Loucy (cell line): ENCODE results near the gene PHPT1.
"Not testable (repeated sequence)": the region's sequence is repeated elsewhere in the genome, so short reads cannot be mapped to it uniquely, and the experiment has no call there.

Source experiments
- H2AFZ ChIP-seq: fragments of 200-600 bp; sonication (generic); 2 replicates; pipeline ENCODE4 v1.6.0; 2016; ENCODE audit warnings: antibody characterized with exemption, mild to moderate bottlenecking, low read length, moderate library complexity
- H3F3A ChIP-seq: fragments of 200-600 bp; 2 replicates; pipeline ENCODE4 v1.6.0; 2016; ENCODE audit warnings: antibody characterized with exemption, low read depth, mild to moderate bottlenecking
- H3K27me3 ChIP-seq: fragments of 200-600 bp; sonication (generic); 2 replicates; pipeline ENCODE4 v1.6.1; 2014; ENCODE audit warnings: low read length, mild to moderate bottlenecking; ENCODE audit not compliant: insufficient read depth, poor library complexity, severe bottlenecking
- H3K36me3 ChIP-seq: fragments of 200-600 bp; sonication (generic); 2 replicates; pipeline ENCODE4 v1.6.1; 2016; ENCODE audit warnings: low read length; ENCODE audit not compliant: insufficient read depth
- H3K4me1 ChIP-seq: fragments of 200-600 bp; sonication (generic); 2 replicates; pipeline ENCODE4 v1.5.1; 2014; ENCODE audit warnings: low read length, mild to moderate bottlenecking; ENCODE audit not compliant: insufficient read depth, poor library complexity, severe bottlenecking
- H3K4me2 ChIP-seq: fragments of 200-600 bp; sonication (generic); 2 replicates; pipeline ENCODE4 v1.6.0; 2014; ENCODE audit warnings: antibody characterized with exemption, low read length, low read depth, mild to moderate bottlenecking; ENCODE audit not compliant: poor library complexity, severe bottlenecking
- H3K4me3 ChIP-seq: fragments of 200-600 bp; sonication (generic); 2 replicates; pipeline ENCODE4 v1.5.1; 2014; ENCODE audit warnings: low read length, mild to moderate bottlenecking, mixed read lengths; ENCODE audit not compliant: poor library complexity, severe bottlenecking
- H3K79me2 ChIP-seq: fragments of 200-600 bp; sonication (generic); 2 replicates; pipeline ENCODE4 v1.6.1; 2014; ENCODE audit warnings: low read length; ENCODE audit not compliant: insufficient read depth
- H3K9ac ChIP-seq: fragments of 200-600 bp; sonication (generic); 2 replicates; pipeline ENCODE4 v1.6.0; 2014; ENCODE audit warnings: mild to moderate bottlenecking, low read depth, low read length, moderate library complexity; ENCODE audit not compliant: poor library complexity, severe bottlenecking
- H3K9me2 ChIP-seq: fragments of 200-600 bp; sonication (generic); replicated peaks from 2 replicates; pipeline ENCODE4 v1.6.1; 2016; ENCODE audit warnings: low read depth, low read length, mixed read lengths
- H3K9me3 ChIP-seq: fragments of 200-600 bp; sonication (generic); 2 replicates; pipeline ENCODE4 v1.6.1; 2014; ENCODE audit warnings: mild to moderate bottlenecking, antibody characterized with exemption, low read length, low read depth; ENCODE audit not compliant: insufficient read depth
- H4K20me1 ChIP-seq: fragments of 200-600 bp; sonication (generic); 2 replicates; pipeline ENCODE4 v1.6.0; 2014; ENCODE audit warnings: antibody characterized with exemption, low read length, mild to moderate bottlenecking; ENCODE audit not compliant: insufficient read depth, poor library complexity, severe bottlenecking
- CTCF ChIP-seq: fragments of 200-600 bp; sonication (generic); conservative IDR thresholded peaks from 2 replicates; pipeline ENCODE4 v1.5.1; 2014; ENCODE audit warnings: mild to moderate bottlenecking, antibody characterized with exemption, low read length
- EZH2phosphoT487 ChIP-seq: fragments of 200-600 bp; IDR thresholded peaks from 2 replicates; pipeline ENCODE4 v1.6.1; 2018; ENCODE audit warnings: antibody characterized with exemption, mild to moderate bottlenecking, moderate library complexity, borderline replicate concordance

The PHPT1 gene

GRCh38 chr9:136835932-136836904, 13.0 kb upstream of the PHPT1 start:
- TF ChIP-seq EZH2phosphoT487 (no peak), CTCF (no peak)
- H3K27me3 ChIP-seq: no peaks in the 10 kb centered on the region
- no peak overlapping the region for H2AFZ ChIP-seq
- no peak overlapping the region for H3K4me2 ChIP-seq
- H3F3A ChIP-seq: no peaks in the 10 kb centered on the region
- no peaks in the 10 kb centered on the region for H3K9me3 ChIP-seq
- no peak overlapping the region for H3K4me3 ChIP-seq
- H3K4me1 ChIP-seq: no peaks in the 10 kb centered on the region
- H3K79me2 ChIP-seq: no peaks in the 10 kb centered on the region
- H3K36me3 ChIP-seq: peaks cover 8% of the 10 kb centered on the region; the same call in 1 of the 2 replicates
- no peak overlapping the region for H3K9ac ChIP-seq
- H4K20me1 ChIP-seq: no peaks in the 10 kb centered on the region
- H3K9me2 ChIP-seq: no peaks in the 10 kb centered on the region

GRCh38 chr9:136837146-136837855, 11.9 kb upstream of the PHPT1 start:
- Histone ChIP-seq H4K20me1 (peaks cover 4% of the 10 kb centered on the region), H3K79me2 (no peaks in the 10 kb centered on the region), H3K9me2 (no peaks in the 10 kb centered on the region), H3K27me3 (no peaks in the 10 kb centered on the region), H3K36me3 (peaks cover 5% of the 10 kb centered on the region; the same call in 1 of the 2 replicates), H3K9ac (no peak overlapping the region), H3K4me3 (no peak overlapping the region), H3K4me2 (no peak overlapping the region), H3K9me3 (no peaks in the 10 kb centered on the region), H3F3A (no peaks in the 10 kb centered on the region), H3K4me1 (peaks cover 6% of the 10 kb centered on the region), H2AFZ (no peak overlapping the region)
- TF ChIP-seq CTCF: no peak
- TF ChIP-seq EZH2phosphoT487: no peak

- not testable (repeated sequence) for H3K4me3 ChIP-seq, H3K4me2 ChIP-seq, H3K79me2 ChIP-seq, H3K9me3 ChIP-seq, H3F3A ChIP-seq, H3K4me1 ChIP-seq, H3K9me2 ChIP-seq, H3K36me3 ChIP-seq, H4K20me1 ChIP-seq, H3K9ac ChIP-seq, H3K27me3 ChIP-seq, H2AFZ ChIP-seq
Measured at GRCh38 chr9:136837856-136838277, 11.3 kb upstream of the PHPT1 start.
